Skeletal muscle satellite cell (primary cell): ENCODE results near the gene SLC29A3.

Experiments used
- H3K27me3 ChIP-seq: 2 replicates; pipeline ENCODE4 v1.7.0; 2013; ENCODE audit warnings: low read length; ENCODE audit not compliant: control insufficient read depth, insufficient read depth
- H3K36me3 ChIP-seq: 2 replicates; pipeline ENCODE4 v1.7.0; 2013; ENCODE audit warnings: mild to moderate bottlenecking, control low read depth, low read length; ENCODE audit not compliant: insufficient read depth
- H3K4me1 ChIP-seq: 2 replicates; pipeline ENCODE4 v1.7.0; 2013; ENCODE audit warnings: low read length; ENCODE audit not compliant: control insufficient read depth, insufficient read depth
- H3K4me2 ChIP-seq: 2 replicates; pipeline ENCODE4 v1.7.0; 2013; ENCODE audit warnings: mild to moderate bottlenecking, low read length
- H3K4me3 ChIP-seq: 2 replicates; pipeline ENCODE4 v1.7.0; 2013; ENCODE audit warnings: low read length
- H3K9ac ChIP-seq: 2 replicates; pipeline ENCODE4 v1.7.0; 2013; ENCODE audit warnings: mild to moderate bottlenecking, low read depth, low read length, moderate library complexity
- H3K9me3 ChIP-seq: replicated peaks from 2 replicates; pipeline ENCODE4 v1.7.0; 2013; ENCODE audit warnings: mild to moderate bottlenecking, control low read depth, low read length

The SLC29A3 gene

GRCh38 chr10:71277914-71278665 lies 41.0 kb upstream of the SLC29A3 start:
- H3K36me3 ChIP-seq: no peaks in the 10 kb centered on the region
- no peaks in the 10 kb centered on the region for H3K4me1 ChIP-seq
- no peaks in the 10 kb centered on the region for H3K9me3 ChIP-seq
- H3K9ac ChIP-seq: no peak overlapping the region
- no peak overlapping the region for H3K4me2 ChIP-seq
- H3K4me3 ChIP-seq: no peak overlapping the region
- no peaks in the 10 kb centered on the region for H3K27me3 ChIP-seq

- Histone ChIP-seq H3K36me3 (no peaks in the 10 kb centered on the region), H3K4me1 (no peaks in the 10 kb centered on the region), H3K4me2 (no peak overlapping the region), H3K27me3 (no peaks in the 10 kb centered on the region), H3K9me3 (no peaks in the 10 kb centered on the region), H3K9ac (no peak overlapping the region), H3K4me3 (no peak overlapping the region)
Observed at GRCh38 chr10:71278691-71279588, 40.1 kb upstream of the SLC29A3 start.

GRCh38 chr10:71279590-71280170 lies 39.4 kb upstream of the SLC29A3 start:
- Histone ChIP-seq H3K36me3 (no peaks in the 10 kb centered on the region), H3K27me3 (no peaks in the 10 kb centered on the region), H3K9me3 (no peaks in the 10 kb centered on the region), H3K4me1 (no peaks in the 10 kb centered on the region), H3K4me2 (no peak overlapping the region), H3K9ac (no peak overlapping the region), H3K4me3 (no peak overlapping the region)

- no peak overlapping the region for H3K9ac ChIP-seq
- H3K4me1 ChIP-seq: no peaks in the 10 kb centered on the region
- H3K36me3 ChIP-seq: no peaks in the 10 kb centered on the region
- H3K9me3 ChIP-seq: no peaks in the 10 kb centered on the region
- H3K4me2 ChIP-seq: no peak overlapping the region
- no peaks in the 10 kb centered on the region for H3K27me3 ChIP-seq
- no peak overlapping the region for H3K4me3 ChIP-seq
Observed at GRCh38 chr10:71280216-71280615, 38.8 kb upstream of the SLC29A3 start.

GRCh38 chr10:71280825-71281224 lies 38.2 kb upstream of the SLC29A3 start:
- Histone ChIP-seq H3K9ac (no peak overlapping the region), H3K36me3 (no peaks in the 10 kb centered on the region), H3K9me3 (no peaks in the 10 kb centered on the region), H3K4me1 (no peaks in the 10 kb centered on the region), H3K4me2 (no peak overlapping the region), H3K27me3 (no peaks in the 10 kb centered on the region), H3K4me3 (no peak overlapping the region)

GRCh38 chr10:71281646-71282322 lies 37.3 kb upstream of the SLC29A3 start:
- Histone ChIP-seq H3K36me3 (no peaks in the 10 kb centered on the region), H3K4me2 (no peak overlapping the region), H3K4me1 (no peaks in the 10 kb centered on the region), H3K4me3 (no peak overlapping the region), H3K9ac (no peak overlapping the region), H3K27me3 (no peaks in the 10 kb centered on the region), H3K9me3 (no peaks in the 10 kb centered on the region)

GRCh38 chr10:71282323-71282680 lies 36.8 kb upstream of the SLC29A3 start:
- H3K4me2 ChIP-seq: no peak overlapping the region

GRCh38 chr10:71283410-71283809 lies 35.6 kb upstream of the SLC29A3 start:
- no peak overlapping the region for H3K4me3 ChIP-seq
- H3K4me2 ChIP-seq: no peak overlapping the region
- no peaks in the 10 kb centered on the region for H3K36me3 ChIP-seq
- H3K27me3 ChIP-seq: no peaks in the 10 kb centered on the region
- no peaks in the 10 kb centered on the region for H3K4me1 ChIP-seq
- H3K9me3 ChIP-seq: no peaks in the 10 kb centered on the region
- no peak overlapping the region for H3K9ac ChIP-seq

More at GRCh38 chr10:71282323-71282680, 36.8 kb upstream of the SLC29A3 start:
- H3K4me1 ChIP-seq: no peaks in the 10 kb centered on the region
- no peak overlapping the region for H3K9ac ChIP-seq
- no peak overlapping the region for H3K4me3 ChIP-seq
- no peaks in the 10 kb centered on the region for H3K36me3 ChIP-seq
- H3K27me3 ChIP-seq: no peaks in the 10 kb centered on the region
- H3K9me3 ChIP-seq: no peaks in the 10 kb centered on the region

- H3K4me3 ChIP-seq: no peak overlapping the region
- no peaks in the 10 kb centered on the region for H3K9me3 ChIP-seq
- no peaks in the 10 kb centered on the region for H3K27me3 ChIP-seq
- no peaks in the 10 kb centered on the region for H3K4me1 ChIP-seq
- no peak overlapping the region for H3K9ac ChIP-seq
- no peak overlapping the region for H3K4me2 ChIP-seq
- H3K36me3 ChIP-seq: no peaks in the 10 kb centered on the region
Observed at GRCh38 chr10:71283876-71284275, 35.2 kb upstream of the SLC29A3 start.

GRCh38 chr10:71284544-71285179 lies 34.4 kb upstream of the SLC29A3 start:
- Histone ChIP-seq H3K9ac (no peak overlapping the region), H3K4me2 (no peak overlapping the region), H3K4me3 (no peak overlapping the region), H3K27me3 (no peaks in the 10 kb centered on the region), H3K36me3 (no peaks in the 10 kb centered on the region), H3K4me1 (peaks cover 4% of the 10 kb centered on the region), H3K9me3 (no peaks in the 10 kb centered on the region)

- Histone ChIP-seq H3K4me1 (peaks cover 4% of the 10 kb centered on the region), H3K27me3 (no peaks in the 10 kb centered on the region), H3K9ac (no peak overlapping the region), H3K4me3 (no peak overlapping the region), H3K4me2 (no peak overlapping the region), H3K9me3 (no peaks in the 10 kb centered on the region), H3K36me3 (no peaks in the 10 kb centered on the region)
Observed at GRCh38 chr10:71285180-71285545, 33.9 kb upstream of the SLC29A3 start.
